AG04450 (cell line): ENCODE data around the gene ACBD6. TPM values are rescaled to one million over a fixed set of nuclear protein-coding genes. Genes with fewer than 3 reads are reported as not detected.

Source experiments
- CTCF ChIA-PET: fragments of 300-600, 350-600 bp; formaldehyde crosslinking; extraction: SDS; loops from one replicate; lab custom pipeline; 2022; ENCODE audit warnings: antibody characterized with exemption, inconsistent platforms; lab: Charles Lee
- POLR2A ChIA-PET: fragments of 350-600 bp; formaldehyde crosslinking; extraction: SDS; loops from one replicate; lab custom pipeline; 2021; ENCODE audit warnings: antibody characterized with exemption, inconsistent platforms; lab: Yijun Ruan, JAX
- DNase-seq: peaks from one replicate; pipeline ENCODE4 v3.0.0-alpha.2; 2011; ENCODE audit warnings: low read depth, low spot score
- H3K27ac ChIP-seq: one replicate; pipeline ENCODE4 v1.5.1; 2012; ENCODE audit warnings: low read depth, low read length, control low read depth
- H3K27me3 ChIP-seq: one replicate; pipeline ENCODE4 v1.6.0; 2012; ENCODE audit warnings: low read length; ENCODE audit not compliant: control insufficient read depth, insufficient read depth
- H3K4me3 ChIP-seq: 2 replicates; pipeline ENCODE4 v1.5.1; 2011; ENCODE audit warnings: mild to moderate bottlenecking, low read depth, low read length, control low read depth
- H3K9me3 ChIP-seq: 2 replicates; pipeline ENCODE4 v1.5.1; 2012; ENCODE audit warnings: low read length; ENCODE audit not compliant: control insufficient read depth, insufficient read depth
- polyA plus RNA-seq: library from polyadenylated mRNA; depleted of rRNA; stranded (reverse); fragments of >200 nt; gene quantifications from 2 replicates; pipeline ENCODE4 v1.2.3, GENCODE V29; 2011
- TF ChIP-seq, protein P1 (sequence below): IDR thresholded peaks from 2 replicates; pipeline ENCODE4 v1.5.1; 2011; ENCODE audit warnings: low read depth, low read length, control low read depth, inconsistent platforms

The ACBD6 gene
- polyA plus RNA-seq, 1 experiment = 87.6 TPM

DNA sequence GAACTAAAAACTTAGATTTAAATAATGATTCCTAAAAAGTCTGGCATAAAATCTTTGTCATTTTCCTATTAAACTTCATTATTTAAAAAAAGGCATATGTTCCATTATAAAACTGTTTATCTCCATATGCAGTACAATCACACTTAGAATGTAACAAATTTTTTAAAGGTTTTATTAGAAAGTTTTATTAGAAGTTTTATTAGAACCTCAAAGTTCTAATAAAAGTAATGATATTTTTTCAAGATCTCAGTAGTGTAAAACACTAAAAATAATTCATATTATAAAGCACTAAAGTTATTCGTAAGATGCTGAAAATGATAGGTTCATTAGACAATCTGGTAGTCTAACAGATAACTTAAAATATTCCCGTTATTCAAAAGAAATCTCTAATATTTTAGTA lies 43.6 kb downstream of the ACBD6 start:
- CTCF ChIA-PET = interaction anchor here (1.4 to 1.5 kb wide), 2 partner anchors 19 to 24 kb away, joined by 3 to 7 read pairs; no protein-coding TSS in a partner anchor

DNA sequence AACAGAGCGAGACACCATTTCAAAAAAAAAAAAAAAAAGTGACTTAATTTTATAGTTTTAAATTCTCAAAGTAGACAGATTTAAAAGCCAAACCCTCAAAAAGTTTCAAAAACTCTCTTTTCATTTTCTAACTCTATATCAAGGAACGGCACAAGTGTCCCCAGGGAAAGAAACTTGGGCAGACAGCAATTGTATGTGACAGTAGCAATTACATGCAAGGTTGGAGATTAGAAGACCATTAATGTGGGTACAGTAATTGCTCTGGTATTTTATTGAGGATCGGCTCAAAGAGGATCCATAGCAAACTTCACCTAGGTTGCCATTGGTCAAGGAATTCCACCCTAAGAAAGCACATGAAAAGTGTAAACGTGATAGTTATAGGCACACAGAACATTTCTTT lies 46.2 kb downstream of the ACBD6 start:
- peaks cover 3% of the 10 kb centered on the region; the same call in 1 of the 2 replicates for H3K9me3 ChIP-seq
- POLR2A ChIA-PET = interaction anchor here (0.6 kb wide), 1 partner anchor 573 kb away, joined by 3 read pairs; no protein-coding TSS in a partner anchor
- CTCF ChIA-PET = interaction anchor here (0.7 kb wide), 1 partner anchor 12 kb away, joined by 3 read pairs; no protein-coding TSS in a partner anchor
- no peak overlapping the region for H3K4me3 ChIP-seq
- H3K27ac ChIP-seq = no peak overlapping the region
- no peak for DNase-seq
- no peaks in the 10 kb centered on the region for H3K27me3 ChIP-seq
- TF ChIP-seq, protein P1, sequence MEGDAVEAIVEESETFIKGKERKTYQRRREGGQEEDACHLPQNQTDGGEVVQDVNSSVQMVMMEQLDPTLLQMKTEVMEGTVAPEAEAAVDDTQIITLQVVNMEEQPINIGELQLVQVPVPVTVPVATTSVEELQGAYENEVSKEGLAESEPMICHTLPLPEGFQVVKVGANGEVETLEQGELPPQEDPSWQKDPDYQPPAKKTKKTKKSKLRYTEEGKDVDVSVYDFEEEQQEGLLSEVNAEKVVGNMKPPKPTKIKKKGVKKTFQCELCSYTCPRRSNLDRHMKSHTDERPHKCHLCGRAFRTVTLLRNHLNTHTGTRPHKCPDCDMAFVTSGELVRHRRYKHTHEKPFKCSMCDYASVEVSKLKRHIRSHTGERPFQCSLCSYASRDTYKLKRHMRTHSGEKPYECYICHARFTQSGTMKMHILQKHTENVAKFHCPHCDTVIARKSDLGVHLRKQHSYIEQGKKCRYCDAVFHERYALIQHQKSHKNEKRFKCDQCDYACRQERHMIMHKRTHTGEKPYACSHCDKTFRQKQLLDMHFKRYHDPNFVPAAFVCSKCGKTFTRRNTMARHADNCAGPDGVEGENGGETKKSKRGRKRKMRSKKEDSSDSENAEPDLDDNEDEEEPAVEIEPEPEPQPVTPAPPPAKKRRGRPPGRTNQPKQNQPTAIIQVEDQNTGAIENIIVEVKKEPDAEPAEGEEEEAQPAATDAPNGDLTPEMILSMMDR = no peak

More for the DNA sequence above, 43.6 kb downstream of the ACBD6 start:
- POLR2A ChIA-PET = no interaction called here
- H3K4me3 ChIP-seq = no peak overlapping the region
- H3K27ac ChIP-seq = no peak overlapping the region
- no peak for DNase-seq
- TF ChIP-seq, protein P1 = no peak
- H3K27me3 ChIP-seq = no peaks in the 10 kb centered on the region
- peaks cover 4% of the 10 kb centered on the region; the same call in 1 of the 2 replicates for H3K9me3 ChIP-seq

DNA sequence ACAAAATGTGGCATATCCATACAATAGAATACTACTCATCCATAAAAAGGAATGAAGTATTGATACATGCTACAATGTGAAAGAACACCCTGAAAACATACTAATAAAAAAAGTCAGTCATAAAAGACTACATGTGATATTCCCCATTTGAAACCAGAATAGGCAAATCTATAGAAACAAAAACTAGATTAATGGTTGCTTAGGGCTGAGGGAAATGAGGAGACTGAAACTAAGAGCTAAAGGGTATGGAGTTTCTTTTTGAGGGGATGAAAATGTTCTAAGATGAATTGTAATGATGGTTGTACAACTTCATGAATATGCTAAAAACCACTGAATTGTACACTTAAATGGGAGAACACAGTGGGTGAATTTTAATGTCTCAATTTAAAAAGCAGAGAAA lies 50.9 kb downstream of the ACBD6 start:
- TF ChIP-seq, protein P1 = no peak
- CTCF ChIA-PET = no interaction called here
- Histone ChIP-seq H3K4me3 (no peak overlapping the region), H3K27ac (no peak overlapping the region), H3K9me3 (peaks cover 3% of the 10 kb centered on the region; the same call in 1 of the 2 replicates), H3K27me3 (no peaks in the 10 kb centered on the region)
- POLR2A ChIA-PET = no interaction called here
- no peak for DNase-seq

DNA sequence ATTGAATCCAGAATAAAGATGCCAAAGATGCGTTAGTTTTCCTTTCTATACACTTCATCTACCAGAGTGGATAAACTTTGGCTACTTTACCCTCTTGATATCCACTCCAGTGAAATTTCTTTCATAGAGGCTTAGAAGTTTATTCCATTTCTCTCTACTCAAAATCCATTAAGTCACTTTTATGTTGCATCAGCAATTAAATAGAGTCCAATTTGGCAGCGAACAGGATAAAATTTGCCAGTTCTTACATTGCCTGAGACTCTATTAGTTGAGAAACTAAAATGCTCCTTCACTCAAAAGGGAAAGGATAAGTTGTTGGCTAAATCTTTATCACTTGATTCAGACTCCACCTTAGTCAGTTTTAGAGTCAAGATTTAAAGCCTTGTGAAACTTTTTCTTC lies 57.9 kb downstream of the ACBD6 start:
- no peaks in the 10 kb centered on the region for H3K9me3 ChIP-seq
- DNase-seq = no peak
- ChIA-PET CTCF (interaction anchor here (1.1 kb wide), 1 partner anchor 16 kb away, joined by 3 read pairs; no protein-coding TSS in a partner anchor), POLR2A (no interaction called here)
- TF ChIP-seq, protein P1 = no peak
- H3K27ac ChIP-seq = no peak overlapping the region
- no peak overlapping the region for H3K4me3 ChIP-seq
- no peaks in the 10 kb centered on the region for H3K27me3 ChIP-seq

DNA sequence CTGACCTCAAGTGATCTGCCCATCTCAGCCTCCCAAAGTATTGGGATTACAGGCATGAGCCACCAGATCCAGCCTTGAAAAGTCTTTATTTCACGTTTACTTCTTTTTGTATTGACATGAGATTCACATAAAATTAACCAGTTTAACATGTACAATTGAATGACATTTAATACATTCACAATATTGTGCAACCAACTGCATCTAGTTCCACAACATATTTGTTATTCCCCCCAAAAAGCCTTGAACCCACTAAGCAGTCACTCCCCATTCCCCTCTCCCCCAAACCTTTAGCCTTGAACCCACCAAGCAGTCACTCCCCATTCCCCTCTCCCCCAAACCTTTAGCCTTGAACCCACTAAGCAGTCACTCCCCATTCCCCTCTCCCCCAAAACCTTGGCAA lies 62.0 kb downstream of the ACBD6 start:
- TF ChIP-seq, protein P1 = no peak
- ChIA-PET CTCF (no interaction called here), POLR2A (no interaction called here)
- no peak for DNase-seq
- no peak overlapping the region for H3K4me3 ChIP-seq
- H3K27ac ChIP-seq = no peak overlapping the region
- H3K9me3 ChIP-seq = no peaks in the 10 kb centered on the region
- H3K27me3 ChIP-seq = no peaks in the 10 kb centered on the region
